Esophagus squamous epithelium (tissue), 4 donors: Measurements from ENCODE around the gene RCE1.

Source experiments
- POLR2A ChIP-seq, 4 donors: fragments of 450-650 bp; IDR thresholded peaks; one replicate each; pipeline ENCODE4 v1.6.1; 2017; ENCODE audit warnings: antibody characterized with exemption in 4 of 4, mild to moderate bottlenecking in 4 of 4, moderate library complexity in 3 of 4
- TF ChIP-seq, protein P1 (sequence below), 6 experiments: fragments of 450-650 bp in 4 of 6; fragments of 200-600 bp in 2 of 6; sonication (generic) in 2 of 6; IDR thresholded peaks; one replicate each; pipeline ENCODE4 v1.5.1; 2016 to 2019; ENCODE audit warnings: antibody characterized with exemption in 6 of 6, mild to moderate bottlenecking in 4 of 6, moderate library complexity in 4 of 6

DNA sequence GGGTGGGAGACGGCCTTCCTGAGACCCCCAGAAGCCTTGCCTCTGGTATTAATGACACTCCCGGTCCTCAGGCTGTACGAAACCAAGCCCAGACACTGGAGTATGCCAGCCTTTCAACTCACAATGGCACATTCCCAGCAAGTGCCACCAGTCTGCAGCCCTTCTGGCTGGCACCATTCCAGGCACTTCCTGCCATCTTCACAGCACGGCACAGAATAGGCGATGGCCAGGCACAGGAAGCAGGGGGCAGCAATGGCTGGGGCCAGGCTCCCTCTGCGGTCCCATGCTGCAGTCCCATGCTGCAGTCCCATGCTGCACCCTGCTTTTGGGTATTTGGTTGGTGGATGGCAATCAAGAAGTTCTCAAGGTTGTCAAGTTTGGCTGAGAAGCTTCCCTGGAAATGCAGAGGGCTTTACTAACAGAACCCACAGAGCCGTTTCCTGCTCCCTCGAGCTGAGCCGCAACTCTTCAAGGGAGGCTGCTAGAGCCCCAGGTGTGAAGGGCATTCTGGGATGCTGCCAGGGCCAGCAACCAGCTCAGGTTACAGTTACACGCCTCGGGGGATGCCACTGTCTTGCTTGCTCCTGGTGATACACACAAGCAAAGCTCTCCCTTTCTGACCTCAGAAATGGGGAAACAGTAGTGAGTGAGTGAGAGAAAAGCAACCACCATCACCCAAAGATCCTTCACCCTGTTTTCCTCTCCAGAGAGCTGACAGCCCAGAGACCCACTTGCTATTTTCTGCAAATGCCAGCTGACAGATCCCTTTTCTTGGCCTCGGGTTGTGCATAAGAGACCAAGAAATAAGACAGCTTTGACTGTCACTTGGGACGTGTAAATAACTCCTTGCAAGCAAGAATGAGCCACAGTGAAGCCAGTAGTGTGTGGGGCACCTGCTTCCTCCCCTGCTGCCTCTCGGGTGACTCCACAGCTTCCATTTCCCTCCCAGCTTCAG lies 37.5 kb downstream of the RCE1 start:
- TF ChIP-seq, protein P1, sequence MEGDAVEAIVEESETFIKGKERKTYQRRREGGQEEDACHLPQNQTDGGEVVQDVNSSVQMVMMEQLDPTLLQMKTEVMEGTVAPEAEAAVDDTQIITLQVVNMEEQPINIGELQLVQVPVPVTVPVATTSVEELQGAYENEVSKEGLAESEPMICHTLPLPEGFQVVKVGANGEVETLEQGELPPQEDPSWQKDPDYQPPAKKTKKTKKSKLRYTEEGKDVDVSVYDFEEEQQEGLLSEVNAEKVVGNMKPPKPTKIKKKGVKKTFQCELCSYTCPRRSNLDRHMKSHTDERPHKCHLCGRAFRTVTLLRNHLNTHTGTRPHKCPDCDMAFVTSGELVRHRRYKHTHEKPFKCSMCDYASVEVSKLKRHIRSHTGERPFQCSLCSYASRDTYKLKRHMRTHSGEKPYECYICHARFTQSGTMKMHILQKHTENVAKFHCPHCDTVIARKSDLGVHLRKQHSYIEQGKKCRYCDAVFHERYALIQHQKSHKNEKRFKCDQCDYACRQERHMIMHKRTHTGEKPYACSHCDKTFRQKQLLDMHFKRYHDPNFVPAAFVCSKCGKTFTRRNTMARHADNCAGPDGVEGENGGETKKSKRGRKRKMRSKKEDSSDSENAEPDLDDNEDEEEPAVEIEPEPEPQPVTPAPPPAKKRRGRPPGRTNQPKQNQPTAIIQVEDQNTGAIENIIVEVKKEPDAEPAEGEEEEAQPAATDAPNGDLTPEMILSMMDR (IDR thresholded peaks at IDR 0.05): no peak
- TF ChIP-seq POLR2A (IDR thresholded peaks at IDR 0.05): no peak
